CD14-positive monocyte (primary cell): ENCODE data around the gene CELF4. TPM values are rescaled to one million over a fixed set of nuclear protein-coding genes. Genes with fewer than 3 reads are reported as not detected.

Experiments used
- DNase-seq, 3 donors: peaks; one replicate each; pipeline ENCODE4 v3.0.0-alpha.2; 2011 to 2022
- H2AFZ ChIP-seq: 2 replicates; pipeline ENCODE4 v1.6.0; 2012; ENCODE audit warnings: mild to moderate bottlenecking, low read depth, low read length, inconsistent platforms; ENCODE audit not compliant: insufficient read depth, poor library complexity, severe bottlenecking
- H3K27ac ChIP-seq, 2 donors: 1 replicate in 1 of 2; 2 replicates in 1 of 2; pipeline ENCODE4 v1.5.1; 2012 to 2013; ENCODE audit warnings: low read length in 2 of 2, control low read depth in 1 of 2, inconsistent platforms in 1 of 2, low read depth in 1 of 2, mild to moderate bottlenecking in 1 of 2
- H3K27me3 ChIP-seq, 2 donors: one replicate each; pipeline versions ENCODE4 v1.6.0 to v1.6.1; 2011 to 2013; ENCODE audit warnings: low read length in 2 of 2; ENCODE audit not compliant: control insufficient read depth in 2 of 2, insufficient read depth in 2 of 2
- H3K36me3 ChIP-seq, 2 donors: replicated peaks in 1 of 2; 1 replicate in 1 of 2; 2 replicates in 1 of 2; pipeline versions ENCODE4 v1.5.1 to v1.6.1; 2012 to 2013; ENCODE audit warnings: low read length in 2 of 2, control low read depth in 1 of 2, inconsistent platforms in 1 of 2, mild to moderate bottlenecking in 1 of 2; ENCODE audit not compliant: insufficient read depth in 2 of 2, control insufficient read depth in 1 of 2
- H3K4me1 ChIP-seq, 2 donors: 1 replicate in 1 of 2; 2 replicates in 1 of 2; pipeline versions ENCODE4 v1.5.1 to v1.6.1; 2012 to 2013; ENCODE audit warnings: low read length in 2 of 2, control low read depth in 1 of 2, inconsistent platforms in 1 of 2, mild to moderate bottlenecking in 1 of 2, moderate library complexity in 1 of 2; ENCODE audit not compliant: insufficient read depth in 2 of 2, control insufficient read depth in 1 of 2
- H3K4me2 ChIP-seq: replicated peaks from 2 replicates; pipeline ENCODE3; 2012; ENCODE audit warnings: low read length, moderate library complexity, mild to moderate bottlenecking; ENCODE audit not compliant: poor library complexity, severe bottlenecking; ENCODE audit errors: extremely low read depth
- H3K4me3 ChIP-seq, 3 experiments: fragments of 200-600 bp in 1 of 3; sonication (generic) in 1 of 3; replicated peaks in 1 of 3; 1 replicate in 2 of 3; 2 replicates in 1 of 3; pipeline ENCODE4 v1.5.1; 2011 to 2013; ENCODE audit warnings: low read length in 3 of 3, mild to moderate bottlenecking in 3 of 3, control low read depth in 2 of 3, low read depth in 2 of 3, inconsistent platforms in 1 of 3, moderate library complexity in 1 of 3
- H3K79me2 ChIP-seq: 2 replicates; pipeline ENCODE4 v1.6.0; 2012; ENCODE audit warnings: mild to moderate bottlenecking, control low read depth, inconsistent platforms, low read length, moderate library complexity; ENCODE audit not compliant: insufficient read depth
- H3K9ac ChIP-seq: 2 replicates; pipeline ENCODE4 v1.6.0; 2017; ENCODE audit warnings: low read length, mild to moderate bottlenecking; ENCODE audit not compliant: insufficient read depth, poor library complexity, severe bottlenecking
- H3K9me3 ChIP-seq, 2 donors: replicated peaks in 1 of 2; 1 replicate in 1 of 2; 2 replicates in 1 of 2; pipeline versions ENCODE4 v1.5.1 to v1.6.1; 2012 to 2013; ENCODE audit warnings: low read length in 2 of 2, control low read depth in 1 of 2; ENCODE audit not compliant: control insufficient read depth in 1 of 2, insufficient read depth in 1 of 2
- H4K20me1 ChIP-seq: 2 replicates; pipeline ENCODE4 v1.6.0; 2012; ENCODE audit warnings: mild to moderate bottlenecking, low read length, control low read depth, moderate library complexity; ENCODE audit not compliant: insufficient read depth
- H3K27ac Mint-ChIP-seq, 7 donors: one replicate each; pipeline ENCODE4 v1.8.0; 2020; ENCODE audit warnings: mild to moderate bottlenecking in 7 of 7, mixed read lengths in 7 of 7, moderate library complexity in 6 of 7, inconsistent platforms in 2 of 7
- H3K27me3 Mint-ChIP-seq, 3 donors: one replicate each; pipeline ENCODE4 v1.8.0; 2021 to 2022; ENCODE audit warnings: low read depth in 3 of 3, mild to moderate bottlenecking in 3 of 3, mixed read lengths in 3 of 3, moderate library complexity in 3 of 3, inconsistent platforms in 1 of 3
- H3K36me3 Mint-ChIP-seq, 2 donors: one replicate each; pipeline ENCODE4 v1.8.0; 2020; ENCODE audit warnings: mixed read lengths in 2 of 2, inconsistent platforms in 1 of 2, mild to moderate bottlenecking in 1 of 2
- H3K4me1 Mint-ChIP-seq: one replicate; pipeline ENCODE4 v1.8.0; 2020; ENCODE audit warnings: mild to moderate bottlenecking, mixed read lengths
- H3K4me3 Mint-ChIP-seq, 2 donors: one replicate each; pipeline ENCODE4 v1.8.0; 2020; ENCODE audit warnings: mild to moderate bottlenecking in 2 of 2, mixed read lengths in 2 of 2, moderate library complexity in 1 of 2
- H3K9me3 Mint-ChIP-seq, 7 donors: one replicate each; pipeline ENCODE4 v1.8.0; 2020 to 2022; ENCODE audit warnings: mixed read lengths in 7 of 7, mild to moderate bottlenecking in 6 of 7, moderate library complexity in 6 of 7, inconsistent platforms in 2 of 7
- WGBS: methylation state at CpG from one replicate; pipeline ENCODE4 v1.1.5; 2013; ENCODE audit warnings: missing lambda C conversion rate; ENCODE audit not compliant: insufficient coverage; 5-methylcytosine and 5-hydroxymethylcytosine counted together
- intact Hi-C, 2 donors: fragments of 100-400 bp; cut with micrococcal nuclease; formaldehyde crosslinking; loops; one replicate each; pipeline versions ENCODE4 v1.15.0 to v1.15.1; 2023
- polyA plus RNA-seq, 3 donors: library from polyadenylated mRNA; depleted of rRNA in 1 of 3; unstranded in 2 of 3; stranded (reverse) in 1 of 3; fragments of 300-500 nt in 2 of 3; fragments of >200 nt in 1 of 3; fragmentation: Illumina TruSeq in 2 of 3; gene quantifications; 1 replicate in 2 of 3; 2 replicates in 1 of 3; pipeline ENCODE4 v1.2.3, GENCODE V29; 2012 to 2021
- TF ChIP-seq, protein P1 (sequence below): fragments of 200-600 bp; IDR thresholded peaks from one replicate; pipeline ENCODE4 v1.8.0; 2022; ENCODE audit warnings: antibody characterized with exemption, mild to moderate bottlenecking

Gene CELF4
- polyA plus RNA-seq, 3 donors = not detected

DNA sequence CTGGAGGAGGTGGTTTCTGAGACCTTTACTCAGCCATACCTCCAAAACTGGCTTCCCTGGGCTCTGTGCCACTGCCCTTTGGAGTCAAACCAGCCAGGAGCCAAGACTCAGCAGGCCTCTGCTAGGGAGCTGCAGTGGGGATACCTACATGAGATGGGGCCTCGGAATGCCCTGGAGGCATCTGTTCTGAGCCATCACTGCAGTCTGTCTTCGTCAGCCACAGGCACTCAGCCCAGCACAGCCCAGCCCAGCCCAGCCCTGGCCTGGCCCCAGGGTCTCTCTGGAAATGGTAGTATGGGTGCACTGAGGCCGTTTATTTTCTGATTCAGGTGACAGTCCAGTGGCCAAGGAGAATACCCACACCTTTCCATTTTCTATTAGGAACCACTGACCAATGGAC lies 209.8 kb downstream of the CELF4 start:
- no peaks in the 10 kb centered on the region for H3K4me1 ChIP-seq
- H4K20me1 ChIP-seq = no peaks in the 10 kb centered on the region
- H2AFZ ChIP-seq = no peak overlapping the region
- 83% methylated on average over 2 of the region's 3 CpGs for WGBS
- Mint-ChIP-seq H3K4me1 (no peaks in the 10 kb centered on the region), H3K4me3 (no peak overlapping the region), H3K36me3 (no peaks in the 10 kb centered on the region), H3K9me3 (peaks cover 0 to 2% (median 0%) of the 10 kb centered on the region in 7 donors), H3K27me3 (peaks cover 0 to 7% (median 0%) of the 10 kb centered on the region in 3 donors), H3K27ac (no peak overlapping the region)
- no peak overlapping the region for H3K4me3 ChIP-seq
- no peaks in the 10 kb centered on the region for H3K36me3 ChIP-seq
- H3K27ac ChIP-seq = no peak overlapping the region
- no peak overlapping the region for H3K4me2 ChIP-seq
- TF ChIP-seq, protein P1, sequence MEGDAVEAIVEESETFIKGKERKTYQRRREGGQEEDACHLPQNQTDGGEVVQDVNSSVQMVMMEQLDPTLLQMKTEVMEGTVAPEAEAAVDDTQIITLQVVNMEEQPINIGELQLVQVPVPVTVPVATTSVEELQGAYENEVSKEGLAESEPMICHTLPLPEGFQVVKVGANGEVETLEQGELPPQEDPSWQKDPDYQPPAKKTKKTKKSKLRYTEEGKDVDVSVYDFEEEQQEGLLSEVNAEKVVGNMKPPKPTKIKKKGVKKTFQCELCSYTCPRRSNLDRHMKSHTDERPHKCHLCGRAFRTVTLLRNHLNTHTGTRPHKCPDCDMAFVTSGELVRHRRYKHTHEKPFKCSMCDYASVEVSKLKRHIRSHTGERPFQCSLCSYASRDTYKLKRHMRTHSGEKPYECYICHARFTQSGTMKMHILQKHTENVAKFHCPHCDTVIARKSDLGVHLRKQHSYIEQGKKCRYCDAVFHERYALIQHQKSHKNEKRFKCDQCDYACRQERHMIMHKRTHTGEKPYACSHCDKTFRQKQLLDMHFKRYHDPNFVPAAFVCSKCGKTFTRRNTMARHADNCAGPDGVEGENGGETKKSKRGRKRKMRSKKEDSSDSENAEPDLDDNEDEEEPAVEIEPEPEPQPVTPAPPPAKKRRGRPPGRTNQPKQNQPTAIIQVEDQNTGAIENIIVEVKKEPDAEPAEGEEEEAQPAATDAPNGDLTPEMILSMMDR = no peak
- no peaks in the 10 kb centered on the region for H3K27me3 ChIP-seq
- intact Hi-C loops = no loop called here
- no peak for DNase-seq
- H3K79me2 ChIP-seq = no peaks in the 10 kb centered on the region
- no peak overlapping the region for H3K9ac ChIP-seq
- H3K9me3 ChIP-seq = no peaks in the 10 kb centered on the region

DNA sequence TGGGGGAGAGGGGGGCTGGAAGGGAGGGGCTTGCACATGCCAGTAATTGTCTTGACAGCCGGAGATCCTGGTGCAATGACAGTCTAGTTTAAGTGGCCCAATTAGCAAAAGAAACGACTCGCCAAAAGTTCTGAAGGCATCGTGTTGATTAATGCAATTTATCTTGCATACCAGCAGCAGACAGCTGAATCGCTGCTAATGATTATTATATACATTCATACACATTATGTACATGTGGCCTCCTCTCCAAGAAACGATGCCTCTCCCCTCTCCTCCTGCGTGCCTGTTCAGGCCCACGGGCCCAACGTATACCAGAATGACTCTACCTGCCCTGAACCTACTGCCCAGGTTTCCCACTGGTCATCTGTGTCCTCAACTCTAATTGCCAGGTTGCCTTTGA lies 214.5 kb downstream of the CELF4 start:
- Histone ChIP-seq H3K27ac (no peak overlapping the region), H3K9ac (no peak overlapping the region), H3K4me3 (no peak overlapping the region), H3K79me2 (no peaks in the 10 kb centered on the region), H3K27me3 (no peaks in the 10 kb centered on the region), H2AFZ (no peak overlapping the region), H3K9me3 (no peaks in the 10 kb centered on the region), H3K36me3 (no peaks in the 10 kb centered on the region), H3K4me1 (no peaks in the 10 kb centered on the region), H4K20me1 (no peaks in the 10 kb centered on the region), H3K4me2 (no peak overlapping the region)
- Mint-ChIP-seq H3K27ac (no peak overlapping the region), H3K36me3 (no peaks in the 10 kb centered on the region), H3K4me1 (no peaks in the 10 kb centered on the region), H3K4me3 (no peak overlapping the region), H3K27me3 (peaks cover 0 to 6% (median 3%) of the 10 kb centered on the region in 3 donors), H3K9me3 (peaks cover 0 to 1% (median 0%) of the 10 kb centered on the region in 7 donors)
- DNase-seq = no peak
- 93% methylated on average over 7 of the region's 9 CpGs for WGBS
- intact Hi-C loops = no loop called here
- TF ChIP-seq, protein P1 = no peak
